Measurements from ENCODE around the gene AMZ2.

DNA sequence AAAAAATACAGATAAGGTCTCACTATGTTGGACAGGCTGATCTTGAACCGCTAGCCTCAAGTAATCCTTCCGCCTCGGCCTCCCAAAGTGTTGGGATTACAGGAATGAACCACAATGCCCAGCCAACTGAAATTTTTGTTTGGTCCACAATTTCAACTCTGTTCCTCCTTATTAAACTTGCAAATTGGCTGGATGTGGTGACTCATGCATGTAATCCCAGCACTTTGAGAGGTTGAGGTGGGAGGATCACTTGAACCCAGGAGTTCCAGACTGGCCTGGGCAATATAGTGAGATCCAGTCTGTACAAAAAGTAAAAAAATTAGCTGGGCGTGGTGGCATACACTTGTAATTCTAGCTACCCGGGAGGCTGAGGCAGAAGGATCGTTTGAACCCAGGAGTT is 56.9 kb downstream of the AMZ2 start:
- TF ChIP-seq CTCF (IDR thresholded peaks at IDR 0.05) (no peak), ZFX (IDR thresholded peaks at IDR 0.05; ENCODE audit: borderline replicate concordance) (no peak)
